Smooth muscle cell (in vitro differentiated cells): ENCODE data around the gene STXBP3. TPM values are rescaled to one million over a fixed set of nuclear protein-coding genes. Genes with fewer than 3 reads are reported as not detected.
A peak's percentile ranks its signal among the peaks of the same experiment; 100 is the strongest.

Experiments
- DNase-seq: peaks from one replicate; lab custom pipeline; 2025; ENCODE audit not compliant: unreplicated experiment; lab: John Stamatoyannopoulos, UW
- H2AFZ ChIP-seq: fragments of 200-600 bp; sonication (generic); 2 replicates; pipeline ENCODE4 v1.6.0; 2016; ENCODE audit warnings: antibody characterized with exemption, low read depth, mild to moderate bottlenecking
- H3F3A ChIP-seq: fragments of 200-600 bp; sonication (generic); 2 replicates; pipeline ENCODE4 v1.6.0; 2017; ENCODE audit warnings: antibody characterized with exemption, low read depth
- H3K27ac ChIP-seq: fragments of 200-600 bp; sonication (generic); 2 replicates; pipeline ENCODE4 v1.5.1; 2016; ENCODE audit warnings: low read depth, mild to moderate bottlenecking
- H3K27me3 ChIP-seq: fragments of 200-600 bp; sonication (generic); 2 replicates; pipeline ENCODE4 v1.6.1; 2016; ENCODE audit warnings: low read depth, mild to moderate bottlenecking
- H3K36me3 ChIP-seq: fragments of 200-600 bp; sonication (generic); 2 replicates; pipeline ENCODE4 v1.5.1; 2016; ENCODE audit warnings: low read depth
- H3K4me1 ChIP-seq: fragments of 200-600 bp; sonication (generic); 2 replicates; pipeline ENCODE4 v1.5.1; 2016; ENCODE audit warnings: low read depth
- H3K4me2 ChIP-seq: fragments of 200-600 bp; sonication (generic); 2 replicates; pipeline ENCODE4 v1.6.0; 2016; ENCODE audit warnings: mild to moderate bottlenecking
- H3K4me3 ChIP-seq: fragments of 200-600 bp; sonication (generic); 2 replicates; pipeline ENCODE4 v1.5.1; 2016; ENCODE audit warnings: mild to moderate bottlenecking
- H3K79me2 ChIP-seq: fragments of 200-600 bp; sonication (generic); 2 replicates; pipeline ENCODE4 v1.6.0; 2016; ENCODE audit warnings: low read depth, mild to moderate bottlenecking
- H3K9ac ChIP-seq: fragments of 200-600 bp; sonication (generic); 2 replicates; pipeline ENCODE4 v1.6.0; 2016; ENCODE audit warnings: low read depth
- H3K9me3 ChIP-seq: fragments of 200-600 bp; sonication (generic); replicated peaks from 2 replicates; pipeline ENCODE4 v1.5.1; 2016; ENCODE audit warnings: low read depth
- H4K20me1 ChIP-seq: fragments of 200-600 bp; sonication (generic); 2 replicates; pipeline ENCODE4 v1.6.0; 2016; ENCODE audit warnings: low read depth
- CTCF ChIP-seq: fragments of 200-600 bp; sonication (generic); IDR thresholded peaks from 2 replicates; pipeline ENCODE4 v1.5.1; 2017; ENCODE audit warnings: borderline replicate concordance, mild to moderate bottlenecking, antibody characterized with exemption; ENCODE audit not compliant: insufficient read depth, poor library complexity, severe bottlenecking
- WGBS: methylation state at CpG from one replicate; pipeline ENCODE4 v1.1.7; 2016; ENCODE audit warnings: low lambda C conversion rate; 5-methylcytosine and 5-hydroxymethylcytosine counted together
- polyA plus RNA-seq: library from polyadenylated mRNA; unstranded; fragments of >200 nt; fragmentation: Nextera tagmentation; extraction: Ambion mirVana; gene quantifications from 2 replicates; pipeline ENCODE4 v1.2.1, GENCODE V29; 2016
- total RNA-seq: library from RNA; depleted of rRNA; stranded (reverse); fragments of >200 nt; gene quantifications from 2 replicates; pipeline ENCODE4 v1.2.3, GENCODE V29; 2014

Gene STXBP3
- total and polyA plus RNA-seq, 2 experiments from 2014 or later = 27.9 to 69.8 TPM

DNA sequence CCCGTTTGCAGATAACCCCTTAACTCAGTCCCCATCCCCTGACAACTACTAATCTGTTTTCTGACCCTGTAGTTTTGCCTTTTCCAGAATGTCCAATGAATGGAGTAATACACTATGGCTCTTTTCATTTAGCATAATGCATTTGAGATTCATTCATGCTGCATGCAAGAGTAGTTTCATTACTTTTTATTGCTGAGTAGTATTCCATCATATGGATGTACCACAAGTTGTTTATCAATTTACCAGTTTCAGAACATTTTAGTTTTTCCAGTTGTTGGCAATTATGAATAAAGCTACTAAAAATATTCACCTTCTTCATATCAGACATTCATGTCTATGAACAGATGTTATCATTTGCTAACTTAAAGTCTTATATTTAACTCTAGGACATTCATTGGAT, 45.3 kb downstream of the STXBP3 start:
- H3K79me2 ChIP-seq = no peaks in the 10 kb centered on the region
- WGBS = 92% methylated on average over 1 of the region's 1 CpG
- H3K27ac ChIP-seq = no peak overlapping the region
- H2AFZ ChIP-seq = no peak overlapping the region
- no peaks in the 10 kb centered on the region for H4K20me1 ChIP-seq
- no peaks in the 10 kb centered on the region for H3K27me3 ChIP-seq
- no peak for DNase-seq
- H3K9ac ChIP-seq = no peak overlapping the region
- H3K9me3 ChIP-seq = no peaks in the 10 kb centered on the region
- peaks cover 20% of the 10 kb centered on the region for H3K36me3 ChIP-seq
- H3F3A ChIP-seq = no peaks in the 10 kb centered on the region
- no peaks in the 10 kb centered on the region for H3K4me1 ChIP-seq
- no peak overlapping the region for H3K4me3 ChIP-seq
- no peak for TF ChIP-seq CTCF
- H3K4me2 ChIP-seq = no peak overlapping the region

DNA sequence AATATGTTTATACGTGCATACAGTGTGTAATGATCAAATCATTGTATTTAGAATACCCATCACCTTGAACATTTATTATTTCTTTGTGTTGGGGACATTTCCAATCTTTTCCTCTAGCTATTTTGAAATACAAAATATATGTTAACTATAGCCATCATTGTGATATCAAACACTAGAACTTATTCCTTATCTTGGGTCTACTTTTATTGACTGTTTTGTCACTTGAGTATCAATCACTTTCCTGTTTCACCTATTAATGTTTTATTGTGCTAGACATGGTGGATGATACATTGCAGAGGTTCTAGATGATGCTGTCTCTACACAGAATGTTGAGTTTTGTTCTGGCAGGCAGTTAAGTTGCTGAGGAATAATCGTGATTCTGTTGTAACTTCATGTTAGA, 45.9 kb downstream of the STXBP3 start:
- no peak overlapping the region for H3K4me3 ChIP-seq
- no peaks in the 10 kb centered on the region for H3F3A ChIP-seq
- H3K79me2 ChIP-seq = no peaks in the 10 kb centered on the region
- no peaks in the 10 kb centered on the region for H3K9me3 ChIP-seq
- no peak overlapping the region for H3K9ac ChIP-seq
- DNase-seq = no peak
- WGBS = 91% methylated on average over 2 of the region's 2 CpGs
- H3K4me2 ChIP-seq = no peak overlapping the region
- no peak for TF ChIP-seq CTCF
- H3K27ac ChIP-seq = no peak overlapping the region
- H3K36me3 ChIP-seq = peaks cover 20% of the 10 kb centered on the region
- H3K4me1 ChIP-seq = no peaks in the 10 kb centered on the region
- H2AFZ ChIP-seq = no peak overlapping the region
- no peaks in the 10 kb centered on the region for H4K20me1 ChIP-seq
- H3K27me3 ChIP-seq = no peaks in the 10 kb centered on the region

- Histone ChIP-seq H3K9me3 (no peaks in the 10 kb centered on the region), H3K4me3 (no peak overlapping the region), H4K20me1 (no peaks in the 10 kb centered on the region), H3K4me1 (no peaks in the 10 kb centered on the region), H3K27me3 (no peaks in the 10 kb centered on the region), H3K36me3 (peaks cover 14% of the 10 kb centered on the region), H3K79me2 (no peaks in the 10 kb centered on the region), H3K4me2 (no peak overlapping the region), H3K9ac (no peak overlapping the region), H2AFZ (no peak overlapping the region), H3K27ac (no peak overlapping the region), H3F3A (no peaks in the 10 kb centered on the region)
- DNase-seq = no peak
- WGBS = 97% methylated on average over 1 of the region's 1 CpG
- TF ChIP-seq CTCF = no peak
These were observed 52.5 kb downstream of the STXBP3 start for GRCh38 chr1:108799001-108799400.

DNA sequence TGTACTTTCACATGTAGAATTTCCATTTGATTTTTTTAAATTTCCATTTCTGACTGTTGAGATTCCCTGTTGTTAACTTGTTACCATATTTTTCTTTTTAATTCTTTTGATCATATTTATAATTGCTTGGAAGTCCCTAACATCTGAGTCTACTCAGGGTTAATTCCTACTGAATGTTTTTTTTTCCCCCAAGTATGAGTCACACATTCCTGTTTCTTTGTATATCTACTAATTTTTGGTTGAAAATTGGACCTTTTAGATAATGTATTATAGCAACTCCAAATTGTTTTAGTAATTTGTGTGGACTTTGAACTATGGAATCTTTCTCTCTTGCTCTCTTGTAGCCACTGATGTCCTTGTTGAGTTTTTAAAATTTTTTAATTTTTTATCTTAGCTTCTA, 54.6 kb downstream of the STXBP3 start:
- H3K4me3 ChIP-seq = no peak overlapping the region
- DNase-seq = no peak

More for the DNA sequence above, 54.6 kb downstream of the STXBP3 start:
- no peak for TF ChIP-seq CTCF
- Histone ChIP-seq H3K4me2 (peak overlapping the region; percentile 25), H2AFZ (no peak overlapping the region), H3K27me3 (no peaks in the 10 kb centered on the region), H4K20me1 (no peaks in the 10 kb centered on the region), H3K79me2 (no peaks in the 10 kb centered on the region), H3K9ac (no peak overlapping the region), H3K9me3 (no peaks in the 10 kb centered on the region), H3F3A (no peaks in the 10 kb centered on the region), H3K36me3 (peaks cover 14% of the 10 kb centered on the region), H3K4me1 (no peaks in the 10 kb centered on the region), H3K27ac (peak overlapping the region; percentile 10)
